NB4 (cell line): ENCODE data around the gene KPNA4.

Source experiments
- DNase-seq: peaks from one replicate; pipeline ENCODE4 v3.0.0; 2010; ENCODE audit warnings: low read depth
- H3K4me3 ChIP-seq: one replicate; pipeline ENCODE4 v1.5.1; 2011; ENCODE audit warnings: mild to moderate bottlenecking, low read depth, low read length, moderate library complexity
- CTCF ChIP-seq: IDR thresholded peaks from one replicate; pipeline ENCODE4 v1.5.1; 2012; ENCODE audit warnings: low read depth, low read length
- MAX ChIP-seq: IDR thresholded peaks from 2 replicates; pipeline ENCODE4 v1.6.1; 2011; ENCODE audit warnings: low read depth, low read length
- MYC ChIP-seq: IDR thresholded peaks from 2 replicates; pipeline ENCODE4 v1.6.1; 2011; ENCODE audit warnings: low read depth, low read length
- POLR2A ChIP-seq: IDR thresholded peaks from 2 replicates; pipeline ENCODE4 v1.6.1; 2011; ENCODE audit warnings: mild to moderate bottlenecking; ENCODE audit not compliant: insufficient read length; ENCODE audit errors: extremely low read depth

The KPNA4 gene

GRCh38 chr3:160557571-160557970 lies 7.8 kb downstream of the KPNA4 start:
- DNase-seq: no peak
- no peak for TF ChIP-seq MAX
- H3K4me3 ChIP-seq: no peak overlapping the region

- no peak overlapping the region for H3K4me3 ChIP-seq
- DNase-seq: no peak
- TF ChIP-seq MAX (no peak), MYC (no peak), CTCF (no peak), POLR2A (no peak)
Measured at GRCh38 chr3:160556141-160556540, 9.2 kb downstream of the KPNA4 start.

GRCh38 chr3:160554980-160555379 lies 10.4 kb downstream of the KPNA4 start:
- no peak overlapping the region for H3K4me3 ChIP-seq
- DNase-seq: no peak
- no peak for TF ChIP-seq POLR2A
- no peak for TF ChIP-seq MYC
- no peak for TF ChIP-seq CTCF
- no peak for TF ChIP-seq MAX

GRCh38 chr3:160553827-160554226 lies 11.5 kb downstream of the KPNA4 start:
- TF ChIP-seq POLR2A (no peak), MAX (no peak), CTCF (no peak), MYC (no peak)
- no peak overlapping the region for H3K4me3 ChIP-seq
- DNase-seq: no peak

GRCh38 chr3:160546727-160547126 lies 18.6 kb downstream of the KPNA4 start:
- TF ChIP-seq CTCF (no peak), MAX (no peak), POLR2A (no peak), MYC (no peak)
- H3K4me3 ChIP-seq: no peak overlapping the region
- no peak for DNase-seq

GRCh38 chr3:160545504-160545871 lies 19.9 kb downstream of the KPNA4 start:
- no peak for TF ChIP-seq CTCF
- no peak for TF ChIP-seq MAX
- no peak for TF ChIP-seq MYC
- no peak for TF ChIP-seq POLR2A
- DNase-seq: no peak
- H3K4me3 ChIP-seq: no peak overlapping the region
